OCI-LY7 (cell line): ENCODE measurements around the gene RTN4R. TPM values are rescaled to one million over a fixed set of nuclear protein-coding genes. Genes with fewer than 3 reads are reported as not detected.

Experiments used
- BruUV-seq: library from RNA; stranded (reverse); fragments of 400-500 nt; replicated peaks from 2 replicates; lab custom pipeline; 2021; lab: Mats Ljungman, UMichigan
- CTCF ChIA-PET: fragments of 300-600 bp; sonication (Branson Sonifier 250); formaldehyde crosslinking; loops from one replicate; lab custom pipeline; 2022; ENCODE audit warnings: antibody characterized with exemption; ENCODE audit not compliant: unreplicated experiment; lab: Charles Lee
- POLR2A ChIA-PET: fragments of 300-600 bp; sonication (Branson Sonifier 250); formaldehyde crosslinking; loops from one replicate; lab custom pipeline; 2022; ENCODE audit warnings: antibody characterized with exemption; lab: Charles Lee
- DNase-seq: peaks from one replicate; pipeline ENCODE4 v3.0.0-alpha.2; 2015; ENCODE audit warnings: low spot score
- H2AFZ ChIP-seq: fragments of 200-600 bp; sonication (generic), shearing (Covaris generic); 2 replicates; pipeline ENCODE4 v1.6.1; 2014; ENCODE audit warnings: mild to moderate bottlenecking, antibody characterized with exemption, low read length, moderate library complexity
- H3K27ac ChIP-seq: fragments of 200-600 bp; sonication (generic); 2 replicates; pipeline ENCODE4 v1.5.1; 2014; ENCODE audit warnings: mixed run types, low read depth, mild to moderate bottlenecking, moderate library complexity, low read length, inconsistent platforms; ENCODE audit not compliant: poor library complexity, severe bottlenecking
- H3K36me3 ChIP-seq: fragments of 200-600 bp; sonication (generic); 2 replicates; pipeline ENCODE4 v1.6.1; 2014; ENCODE audit warnings: mild to moderate bottlenecking, antibody characterized with exemption, low read length, moderate library complexity, mixed read lengths; ENCODE audit not compliant: insufficient read depth
- H3K4me1 ChIP-seq: fragments of 200-600 bp; sonication (generic); 2 replicates; pipeline ENCODE4 v1.5.1; 2014; ENCODE audit warnings: mild to moderate bottlenecking, low read length; ENCODE audit not compliant: insufficient read depth, poor library complexity, severe bottlenecking
- H3K4me2 ChIP-seq: fragments of 200-600 bp; sonication (generic); 2 replicates; pipeline ENCODE4 v1.6.1; 2014; ENCODE audit warnings: mild to moderate bottlenecking, low read length
- H3K4me3 ChIP-seq: fragments of 200-600 bp; sonication (generic); 2 replicates; pipeline ENCODE4 v1.5.1; 2014; ENCODE audit warnings: mild to moderate bottlenecking, low read depth, low read length; ENCODE audit not compliant: poor library complexity, severe bottlenecking
- H3K79me2 ChIP-seq: fragments of 200-600 bp; sonication (generic); 2 replicates; pipeline ENCODE4 v1.6.1; 2016; ENCODE audit warnings: low read depth, mild to moderate bottlenecking, low read length, moderate library complexity, mixed read lengths; ENCODE audit not compliant: insufficient read depth
- H3K9me2 ChIP-seq: fragments of 200-600 bp; sonication (generic); 2 replicates; pipeline ENCODE4 v1.6.1; 2016; ENCODE audit warnings: mild to moderate bottlenecking, low read length, mixed read lengths; ENCODE audit not compliant: insufficient read depth
- H3K9me3 ChIP-seq: fragments of 200-600 bp; sonication (generic); 2 replicates; pipeline ENCODE4 v1.6.1; 2014; ENCODE audit warnings: mild to moderate bottlenecking, mixed run types, low read length, mixed read lengths
- H4K20me1 ChIP-seq: fragments of 200-600 bp; sonication (generic); 2 replicates; pipeline ENCODE4 v1.6.1; 2014; ENCODE audit warnings: mild to moderate bottlenecking, antibody characterized with exemption, low read length, moderate library complexity, mixed read lengths; ENCODE audit not compliant: insufficient read depth
- CTCF ChIP-seq: fragments of 200-600 bp; sonication (generic); conservative IDR thresholded peaks from 2 replicates; pipeline ENCODE4 v1.5.1; 2014; ENCODE audit warnings: mild to moderate bottlenecking, antibody characterized with exemption, low read length, moderate library complexity, mixed read lengths
- EZH2phosphoT487 ChIP-seq: fragments of 200-600 bp; sonication (generic); IDR thresholded peaks from 2 replicates; pipeline ENCODE4 v1.6.1; 2018; ENCODE audit warnings: low read depth, borderline replicate concordance, mild to moderate bottlenecking, mixed run types, antibody characterized with exemption, low read length, moderate library complexity, mixed read lengths
- intact Hi-C: fragments of 100-400 bp; cut with micrococcal nuclease; formaldehyde crosslinking; loops from one replicate; pipeline ENCODE4 v1.10.0; 2022; ENCODE audit not compliant: unreplicated experiment
- total RNA-seq, 2 experiments: library from RNA; depleted of rRNA in 1 of 2; stranded (reverse); fragments of >200 nt in 1 of 2; shearing (Covaris generic) in 1 of 2; gene quantifications; 2 replicates each; pipeline ENCODE4 v1.2.3, GENCODE V29; 2014 to 2022

RTN4R gene
- total RNA-seq, 2 experiments from 2014 or later: not detected

GRCh38 chr22:20222764-20223420 lies 45.2 kb downstream of the RTN4R start:
- H3K4me3 ChIP-seq: no peak overlapping the region
- no peak for DNase-seq
- no peaks in the 10 kb centered on the region for H3K36me3 ChIP-seq
- BruUV-seq: no TSS peak
- ChIA-PET CTCF (interaction anchor here (0.9 kb wide), 1 partner anchor 9 kb away, joined by 3 read pairs; no protein-coding TSS in a partner anchor), POLR2A (no interaction called here)
- no peaks in the 10 kb centered on the region for H3K4me1 ChIP-seq
- H2AFZ ChIP-seq: no peak overlapping the region
- H3K9me2 ChIP-seq: no peaks in the 10 kb centered on the region
- no peaks in the 10 kb centered on the region for H3K79me2 ChIP-seq
- no peak overlapping the region for H3K4me2 ChIP-seq
- no peak overlapping the region for H3K27ac ChIP-seq
- intact Hi-C loops: no loop called here
- TF ChIP-seq CTCF (no peak), EZH2phosphoT487 (no peak)
- H4K20me1 ChIP-seq: no peaks in the 10 kb centered on the region
- no peaks in the 10 kb centered on the region for H3K9me3 ChIP-seq

DNA sequence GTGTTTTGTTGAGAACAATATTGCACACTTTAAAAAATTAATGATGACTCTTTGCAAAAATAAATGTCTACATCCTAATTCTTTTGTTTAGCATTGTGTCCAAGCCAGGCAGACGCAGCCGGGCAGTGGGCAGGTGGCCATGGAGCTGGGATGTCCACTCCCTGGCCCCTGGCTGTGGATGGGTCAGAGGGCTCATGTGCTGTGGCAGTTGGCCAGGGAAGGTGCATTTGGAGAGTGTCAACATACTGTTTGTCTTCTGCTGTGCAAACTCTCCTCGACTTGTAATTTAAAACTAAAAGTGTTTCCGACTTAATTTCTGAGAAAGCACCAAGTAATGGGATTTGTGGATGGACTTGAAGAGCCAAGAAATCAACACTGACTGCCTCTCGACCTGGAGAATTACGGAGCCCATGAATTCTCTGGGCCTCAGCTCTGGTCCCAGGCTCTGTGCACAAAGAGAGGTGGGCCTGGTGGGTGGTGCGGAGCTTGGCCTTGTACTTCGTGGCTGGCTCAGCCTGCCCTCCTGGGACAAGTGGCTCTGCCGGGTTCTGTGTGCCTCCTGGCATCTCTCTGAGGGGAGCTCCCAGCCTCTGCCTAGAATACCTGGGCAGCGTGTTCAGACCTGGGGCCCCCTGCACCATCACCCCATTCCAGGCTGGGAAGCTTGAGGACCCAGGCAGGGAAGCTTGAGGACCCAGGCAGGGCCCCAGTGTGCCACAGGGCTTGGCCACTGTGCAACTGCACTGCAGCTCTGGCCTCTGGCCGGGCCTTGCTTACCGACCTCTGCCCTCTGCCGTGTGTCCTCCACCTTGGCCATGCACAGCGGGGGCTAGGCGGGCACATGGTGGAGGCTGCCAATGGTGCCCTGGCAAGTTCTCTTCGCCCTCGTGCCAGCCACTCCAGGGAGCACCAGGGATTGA lies 46.4 kb downstream of the RTN4R start:
- POLR2A ChIA-PET: no interaction called here
- Histone ChIP-seq H3K36me3 (no peaks in the 10 kb centered on the region), H3K9me2 (no peaks in the 10 kb centered on the region), H3K4me1 (no peaks in the 10 kb centered on the region), H3K79me2 (no peaks in the 10 kb centered on the region), H3K4me3 (no peak overlapping the region), H3K27ac (no peak overlapping the region), H3K9me3 (no peaks in the 10 kb centered on the region), H2AFZ (no peak overlapping the region), H3K4me2 (no peak overlapping the region), H4K20me1 (no peaks in the 10 kb centered on the region)
- BruUV-seq: no TSS peak
- CTCF ChIA-PET: no interaction called here
- DNase-seq: no peak
- intact Hi-C loops: no loop called here
- TF ChIP-seq CTCF (no peak), EZH2phosphoT487 (no peak)

- no peak overlapping the region for H2AFZ ChIP-seq
- no peak overlapping the region for H3K4me3 ChIP-seq
- ChIA-PET POLR2A (no interaction called here), CTCF (no interaction called here)
- TF ChIP-seq EZH2phosphoT487: no peak
- no peak for TF ChIP-seq CTCF
- no peak for DNase-seq
- no peaks in the 10 kb centered on the region for H3K9me3 ChIP-seq
- H3K9me2 ChIP-seq: no peaks in the 10 kb centered on the region
- H3K27ac ChIP-seq: no peak overlapping the region
- no peaks in the 10 kb centered on the region for H3K36me3 ChIP-seq
- BruUV-seq: no TSS peak
- H3K4me2 ChIP-seq: no peak overlapping the region
- H4K20me1 ChIP-seq: no peaks in the 10 kb centered on the region
- no peaks in the 10 kb centered on the region for H3K4me1 ChIP-seq
- intact Hi-C loops: no loop called here
- no peaks in the 10 kb centered on the region for H3K79me2 ChIP-seq
Measured at GRCh38 chr22:20220629-20221026, 47.5 kb downstream of the RTN4R start.
